ENCODE measurements around the gene TBX15. TPM values are rescaled to one million over a fixed set of nuclear protein-coding genes. Genes with fewer than 3 reads are reported as not detected.
A peak's percentile ranks its signal among the peaks of the same experiment; 100 is the strongest.
"Not testable (repeated sequence)": the region's sequence is repeated elsewhere in the genome, so short reads cannot be mapped to it uniquely, and the experiment has no call there.

Gene TBX15
- total RNA-seq, 1 donor from 2014 or later: 0.43 TPM

DNA sequence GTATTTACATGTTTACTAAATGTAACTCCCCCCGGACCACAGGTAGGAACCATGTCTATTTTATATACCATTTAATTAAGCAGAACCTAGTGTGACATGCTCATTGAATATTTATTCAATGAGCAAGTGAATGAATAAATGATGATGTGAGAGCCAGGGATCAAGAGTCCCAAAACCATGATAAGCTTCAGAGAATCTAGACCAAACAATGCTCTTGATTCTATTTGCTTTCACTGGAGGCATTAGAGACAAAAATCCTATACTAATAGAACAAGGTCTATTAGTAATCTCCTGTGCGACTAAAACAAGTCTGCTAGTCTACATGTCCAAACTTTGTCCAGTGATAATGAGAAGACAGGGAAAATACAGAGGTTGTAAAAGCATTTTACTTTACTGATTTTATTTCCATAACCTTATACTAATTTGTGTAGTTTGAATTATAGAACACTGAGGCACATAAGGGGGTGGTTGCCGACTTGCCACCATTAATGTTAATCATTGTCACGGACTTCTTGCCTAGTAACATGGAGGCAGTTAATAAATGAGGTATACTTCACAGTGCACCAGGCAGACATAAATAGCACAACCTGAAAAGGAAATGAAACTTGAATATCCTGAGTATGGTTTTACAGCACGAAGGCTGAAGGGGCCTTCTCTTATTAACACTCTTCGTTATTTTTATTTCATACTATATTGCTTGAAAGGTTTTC lies 69.8 kb downstream of the TBX15 start:
- ATAC-seq (ENCODE audit: poor library complexity): no peak
- DNase-seq: no peak
- intact Hi-C loops (cut with DNase I): no loop called here

DNA sequence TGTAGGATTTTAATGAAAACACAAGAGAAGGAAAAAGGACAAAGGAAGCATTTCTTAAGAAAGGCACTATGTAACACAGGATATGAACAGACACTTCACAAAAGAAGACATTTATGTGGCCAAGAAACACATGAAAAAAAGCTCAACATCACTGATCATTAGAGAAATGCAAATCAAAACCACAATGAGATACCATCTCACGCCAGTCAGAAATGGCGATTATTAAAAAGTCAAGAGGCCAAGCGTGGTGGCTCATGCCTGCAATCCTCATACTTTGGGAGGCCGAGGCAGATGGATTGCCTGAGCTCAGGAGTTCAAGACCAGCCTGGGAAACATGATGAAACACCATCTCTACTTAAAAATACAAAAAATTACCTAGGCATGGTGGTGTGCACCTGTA lies 71.8 kb downstream of the TBX15 start:
- intact Hi-C loops (cut with DNase I); DNase-seq; ATAC-seq (ENCODE audit: poor library complexity): not testable (repeated sequence)

DNA sequence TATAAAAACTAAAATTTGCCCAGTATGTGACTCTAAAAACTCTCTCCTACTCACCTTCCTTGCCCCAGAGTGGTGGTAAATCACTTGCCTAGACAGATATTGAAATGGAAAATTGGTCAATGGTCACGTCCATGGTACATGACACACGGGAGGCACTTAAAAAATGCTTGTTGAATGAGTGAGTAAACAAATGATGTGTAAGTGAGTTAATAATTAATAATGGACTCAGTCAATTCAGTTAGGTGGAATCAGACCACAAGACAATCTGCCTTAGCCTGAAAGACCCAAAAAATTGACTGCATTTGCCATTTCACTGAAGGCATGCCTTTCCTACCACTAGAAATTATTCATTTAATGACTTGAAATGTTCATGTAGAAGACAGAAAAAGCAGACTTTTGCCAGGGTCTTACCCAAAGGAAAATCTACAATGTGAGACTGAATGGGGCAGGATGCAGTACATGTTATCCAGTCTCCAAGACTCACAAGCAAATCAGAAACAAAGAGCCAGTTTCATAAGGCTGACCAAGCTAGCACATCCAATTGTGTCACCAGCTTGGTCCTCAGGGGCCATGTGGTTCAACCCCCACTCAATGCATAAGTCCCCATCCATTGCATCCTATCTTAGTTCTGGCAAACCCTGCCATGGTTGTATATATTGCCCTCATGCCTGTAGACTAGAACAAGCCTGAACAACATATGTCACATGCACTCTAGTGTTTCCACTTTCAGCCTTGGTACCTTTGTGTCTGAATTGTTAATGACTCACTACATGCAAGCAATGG lies 73.6 kb downstream of the TBX15 start:
- intact Hi-C loops (cut with DNase I): no loop called here
- ATAC-seq (ENCODE audit: poor library complexity) (no peak), DNase-seq (no peak)

DNA sequence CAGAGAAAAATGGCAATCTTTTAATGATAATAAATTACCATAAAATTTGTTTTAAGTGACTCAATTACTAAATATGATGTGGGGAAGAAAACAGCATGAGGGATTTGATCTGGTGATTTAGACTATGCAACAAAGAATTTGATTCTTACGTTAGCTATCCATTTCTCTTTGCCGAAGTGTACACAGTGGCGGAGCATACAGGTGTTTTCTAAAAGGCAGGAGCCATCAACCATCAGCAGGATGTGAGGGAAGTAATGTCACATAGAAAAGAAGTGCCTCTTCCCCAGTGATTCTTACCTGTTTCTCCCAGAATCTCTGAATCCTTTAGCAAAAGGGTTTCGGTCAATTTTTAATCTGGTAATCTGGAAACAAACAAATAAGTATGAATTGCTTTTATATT lies 74.3 kb downstream of the TBX15 start:
- no peak for ATAC-seq (ENCODE audit: poor library complexity)
- intact Hi-C loops (cut with DNase I): no loop called here
- DNase-seq: no peak

DNA sequence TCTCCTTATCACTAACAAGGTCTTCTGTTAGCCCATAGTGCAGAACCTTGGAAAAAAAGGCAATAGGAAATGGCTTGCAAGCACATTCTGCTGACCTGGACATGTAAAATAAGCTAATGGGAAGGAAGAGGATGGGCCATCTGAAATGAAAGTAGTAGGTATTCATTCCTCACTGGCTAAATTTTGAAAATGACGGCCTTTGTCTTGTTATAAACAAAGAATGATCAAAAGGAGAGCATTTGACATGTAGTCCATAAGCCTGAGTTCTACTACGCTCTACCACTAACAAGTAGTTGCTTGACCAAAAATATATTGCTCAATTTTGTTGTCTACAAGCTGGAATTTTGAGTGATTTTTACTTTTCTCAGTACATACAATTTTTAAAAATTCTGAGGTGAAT lies 75.6 kb downstream of the TBX15 start:
- no peak for ATAC-seq (ENCODE audit: poor library complexity)

DNA sequence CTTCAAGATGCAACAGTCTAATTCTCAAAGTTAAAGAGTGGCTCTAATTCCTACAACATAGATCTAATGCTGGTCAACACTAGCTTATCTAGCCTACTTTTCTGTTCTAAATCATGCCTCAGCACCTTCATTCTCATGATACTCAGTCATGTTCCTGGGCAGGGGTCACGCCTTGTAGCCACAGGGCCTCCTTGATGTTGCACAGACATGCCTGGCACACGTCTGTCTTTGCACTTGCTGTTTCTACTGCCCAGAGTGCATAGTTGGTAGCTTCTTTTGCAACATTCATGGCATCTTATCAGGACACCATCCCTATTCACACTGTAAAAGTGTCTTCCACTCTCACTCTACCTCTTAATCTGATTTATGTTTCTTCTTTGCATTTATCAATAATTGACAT lies 76.6 kb downstream of the TBX15 start:
- DNase-seq (no peak), ATAC-seq (ENCODE audit: poor library complexity) (no peak)
- intact Hi-C loops (cut with DNase I): no loop called here

More for the DNA sequence above, 75.6 kb downstream of the TBX15 start:
- intact Hi-C loops (cut with DNase I): no loop called here
- DNase-seq: no peak

DNA sequence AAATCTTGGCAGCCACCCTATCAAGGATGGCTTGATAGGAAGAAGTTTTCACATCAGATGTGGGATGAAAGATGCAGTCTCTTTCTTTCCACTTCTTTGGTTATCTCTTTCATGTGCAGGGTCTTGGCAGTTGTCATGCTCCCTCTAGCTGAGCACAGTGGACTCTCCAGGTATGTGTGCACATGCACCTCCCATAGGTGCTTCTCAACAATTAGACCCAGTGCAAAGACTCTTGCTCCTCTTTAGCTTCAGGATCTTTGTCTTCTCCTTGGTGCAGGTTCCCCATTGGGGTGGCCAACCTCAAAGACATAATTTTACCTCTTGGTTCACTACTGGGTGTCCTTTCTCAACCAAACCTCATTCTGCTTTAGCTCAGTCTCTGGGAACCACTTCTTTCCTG lies 80.7 kb downstream of the TBX15 start:
- no peak for ATAC-seq (ENCODE audit: poor library complexity)
- intact Hi-C loops (cut with DNase I): no loop called here
- DNase-seq: no peak

DNA sequence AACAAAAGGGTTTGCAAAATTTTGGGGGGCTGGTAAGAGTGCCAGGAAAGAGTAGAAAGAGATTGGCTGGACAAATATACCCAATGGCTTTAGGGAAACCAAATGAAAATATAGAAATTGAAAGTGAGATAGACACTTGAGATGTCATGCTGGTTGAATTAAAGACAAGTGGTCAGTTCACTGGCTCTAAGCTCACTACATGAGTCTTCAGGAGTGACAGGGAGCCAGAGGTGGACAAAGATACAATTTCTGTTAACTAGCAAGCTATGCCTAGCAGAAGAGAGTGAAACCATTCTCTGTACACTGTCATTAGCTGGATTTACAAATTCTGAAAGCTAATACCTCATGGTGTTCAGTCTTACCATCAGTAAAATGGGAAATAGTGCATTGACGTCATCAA lies 82.5 kb downstream of the TBX15 start:
- ATAC-seq (ENCODE audit: poor library complexity) (no peak), DNase-seq (no peak)
- intact Hi-C loops (cut with DNase I): no loop called here

DNA sequence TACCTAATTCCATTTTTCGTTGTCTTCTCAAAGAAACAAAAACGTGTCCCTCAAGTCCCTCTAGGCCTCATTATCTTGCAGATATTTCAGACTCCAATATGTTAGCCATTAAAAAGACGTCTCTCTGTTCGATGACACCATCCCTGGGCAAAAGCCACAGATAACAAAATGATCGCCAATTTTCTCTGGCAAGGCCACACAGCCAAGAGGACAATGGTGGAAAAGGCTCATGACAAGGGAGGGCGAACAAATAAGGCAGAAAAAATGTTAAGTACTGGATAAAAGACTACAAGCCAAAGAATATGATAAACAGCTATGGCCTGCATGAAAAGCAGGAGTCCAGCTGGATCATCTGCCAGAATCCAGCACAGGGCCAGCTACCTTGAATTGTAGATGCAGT lies 82.9 kb downstream of the TBX15 start:
- intact Hi-C loops (cut with DNase I): no loop called here
- DNase-seq: no peak
- peak; percentile 68 for ATAC-seq (ENCODE audit: poor library complexity)

DNA sequence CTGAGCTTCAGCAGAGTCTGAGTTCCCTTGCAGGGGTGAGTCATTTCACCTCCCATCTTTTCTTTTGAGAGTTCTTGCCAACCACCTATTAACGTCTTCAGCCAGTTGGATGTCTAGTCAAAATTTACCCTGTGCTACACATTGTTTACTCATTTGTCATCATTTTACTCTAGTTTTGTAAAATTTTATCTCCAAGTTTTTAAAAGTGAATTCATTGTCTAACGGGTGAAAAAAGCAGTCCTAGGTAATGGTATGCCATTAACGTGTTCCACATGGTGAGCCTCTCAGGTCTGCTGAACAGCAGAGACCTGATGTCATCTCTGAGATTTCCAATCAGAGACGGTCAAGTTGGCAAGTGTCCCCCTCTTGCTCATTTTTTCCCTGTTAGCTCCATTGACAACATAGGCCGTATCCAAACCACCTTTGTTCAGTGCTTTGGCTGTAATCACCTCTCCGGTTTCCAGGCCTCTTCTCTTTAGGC lies 85.4 kb downstream of the TBX15 start:
- DNase-seq (no peak), ATAC-seq (ENCODE audit: poor library complexity) (no peak)
- intact Hi-C loops (cut with DNase I): no loop called here

DNA sequence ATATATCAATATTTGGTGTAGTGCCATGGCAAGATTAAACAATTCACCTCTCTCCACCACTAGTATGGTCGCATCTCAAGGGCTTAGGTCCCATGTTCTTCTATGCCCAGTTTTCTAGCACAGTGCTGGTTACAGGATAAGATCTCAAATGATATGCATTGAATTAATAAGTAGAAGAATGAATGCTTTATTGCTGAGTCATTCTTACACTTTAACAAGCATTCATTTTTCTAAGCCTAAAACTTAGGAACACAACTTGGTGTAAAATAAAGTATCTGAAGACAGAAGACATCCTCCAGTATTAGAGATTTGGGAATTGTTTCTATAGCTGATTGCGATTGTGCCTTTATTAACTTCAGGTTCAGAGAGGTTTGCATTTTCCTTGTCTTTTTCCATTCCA lies 85.8 kb downstream of the TBX15 start:
- no peak for ATAC-seq (ENCODE audit: poor library complexity)
- intact Hi-C loops (cut with DNase I): no loop called here
- DNase-seq: no peak

DNA sequence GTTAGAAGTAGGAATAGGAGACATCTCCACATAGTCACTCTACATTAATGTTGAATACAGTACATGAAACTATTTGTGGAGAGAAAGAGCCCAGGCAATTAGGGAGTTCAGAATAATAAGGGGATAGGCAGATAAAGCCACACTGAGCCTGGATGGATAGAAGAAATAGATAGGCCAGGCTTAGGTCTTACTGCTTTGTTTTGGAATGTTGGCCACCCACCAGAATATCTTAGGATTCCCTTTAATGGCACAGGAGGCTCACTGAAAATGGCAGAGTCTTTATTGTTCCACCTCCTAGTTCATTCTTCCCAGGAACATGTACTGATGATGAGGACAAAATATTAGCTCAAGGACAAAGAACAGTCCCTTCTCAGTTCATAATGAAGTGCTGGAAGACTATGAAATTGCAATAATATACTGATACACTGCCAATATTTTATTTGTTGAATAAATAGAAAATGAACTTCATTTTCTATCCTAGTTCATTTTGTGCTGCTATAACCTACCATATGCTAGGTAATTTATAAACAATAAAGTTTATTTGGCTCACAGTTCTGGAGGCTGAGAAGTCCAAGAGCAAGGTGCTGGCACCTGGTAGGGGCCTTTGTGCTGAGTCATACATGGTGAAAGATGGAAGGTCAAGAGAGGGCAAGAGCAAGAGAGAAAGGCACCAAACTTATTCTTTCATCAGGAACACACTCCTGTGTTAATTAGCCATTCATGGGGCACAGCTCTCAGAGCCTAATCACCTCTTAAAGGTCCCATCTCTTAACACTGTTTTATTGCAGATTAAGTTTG lies 87.3 kb downstream of the TBX15 start:
- intact Hi-C loops (cut with DNase I): no loop called here
- ATAC-seq (ENCODE audit: poor library complexity) (no peak), DNase-seq (no peak)

DNA sequence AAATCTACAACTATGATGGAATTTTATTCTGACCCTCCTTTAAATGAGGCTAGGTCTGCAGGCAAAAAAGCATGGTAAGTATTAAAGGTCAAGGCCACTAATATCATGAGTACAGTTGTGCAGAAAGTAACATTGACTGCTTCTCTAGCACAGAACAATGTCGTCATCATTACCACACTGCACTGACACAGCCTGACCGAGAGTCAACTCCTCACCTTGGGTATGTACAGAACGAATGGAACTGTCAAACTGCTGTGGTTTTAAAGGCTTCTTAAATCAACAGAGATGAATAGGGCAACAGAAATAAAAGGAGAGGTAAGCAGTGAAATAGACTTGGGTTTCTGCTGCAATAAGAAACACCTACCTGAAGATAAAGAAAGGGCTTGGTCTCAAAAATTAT lies 88.8 kb downstream of the TBX15 start:
- intact Hi-C loops (cut with DNase I): no loop called here
- no peak for DNase-seq
- ATAC-seq (ENCODE audit: poor library complexity): no peak

DNA sequence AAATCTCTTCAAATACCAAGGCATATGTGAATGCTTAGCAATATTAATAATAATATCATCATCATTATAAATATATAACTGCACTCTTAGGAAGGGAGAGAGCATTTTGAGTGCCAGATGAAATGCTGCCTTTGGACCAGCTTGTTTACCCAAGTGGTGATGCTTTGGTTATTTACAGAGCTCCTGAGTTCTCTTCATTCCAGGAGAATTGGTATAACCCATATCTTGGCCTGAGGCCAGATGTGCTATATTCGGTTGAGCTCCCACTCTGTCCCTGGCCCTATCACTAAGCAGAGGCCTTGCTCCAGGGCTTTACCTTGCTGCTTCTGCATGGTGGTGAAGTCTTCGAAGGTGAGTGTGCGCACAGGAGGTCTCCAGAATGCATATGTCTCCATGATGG lies 89.4 kb downstream of the TBX15 start:
- DNase-seq (no peak), ATAC-seq (ENCODE audit: poor library complexity) (no peak)
- intact Hi-C loops (cut with DNase I): no loop called here

DNA sequence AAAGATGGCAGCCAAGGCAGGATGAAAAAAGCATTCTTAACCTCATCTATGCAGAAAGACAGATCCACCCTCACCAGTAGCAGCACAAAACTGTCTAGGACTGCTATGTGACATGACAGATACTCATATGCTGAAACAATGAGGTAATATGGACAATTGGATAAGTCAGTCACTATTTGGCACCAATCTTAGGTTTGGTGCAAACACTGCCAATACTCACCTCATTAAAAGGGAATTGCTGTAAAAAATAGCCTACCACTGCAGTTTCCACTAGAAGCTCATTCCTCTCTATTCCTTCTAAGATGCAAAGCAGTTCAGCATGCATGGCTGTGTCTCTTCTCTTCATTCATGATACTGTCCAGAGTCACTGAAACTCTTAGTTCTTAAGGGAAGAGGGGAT lies 91.7 kb downstream of the TBX15 start:
- ATAC-seq (ENCODE audit: poor library complexity): no peak
- intact Hi-C loops (cut with DNase I): no loop called here
- DNase-seq: no peak

DNA sequence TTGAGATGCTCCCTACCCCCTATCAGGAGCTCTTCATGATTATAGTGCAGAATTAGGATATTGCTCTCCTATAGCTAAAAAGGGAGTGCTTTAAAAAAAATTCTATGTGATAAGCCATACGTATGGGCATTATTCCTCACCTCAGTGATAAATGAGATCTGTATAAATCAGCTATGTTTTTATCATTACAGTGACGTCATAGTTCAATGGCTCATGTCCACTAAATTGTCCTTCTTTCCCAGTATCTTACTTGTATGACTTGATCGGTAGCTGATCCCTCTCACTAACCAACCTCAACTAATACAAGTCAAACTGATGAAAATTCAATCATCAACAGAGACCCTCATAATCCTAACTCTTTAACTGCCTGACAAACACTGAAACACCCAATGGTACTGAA lies 93.3 kb downstream of the TBX15 start:
- DNase-seq (no peak), ATAC-seq (ENCODE audit: poor library complexity) (no peak)
- intact Hi-C loops (cut with DNase I): no loop called here

DNA sequence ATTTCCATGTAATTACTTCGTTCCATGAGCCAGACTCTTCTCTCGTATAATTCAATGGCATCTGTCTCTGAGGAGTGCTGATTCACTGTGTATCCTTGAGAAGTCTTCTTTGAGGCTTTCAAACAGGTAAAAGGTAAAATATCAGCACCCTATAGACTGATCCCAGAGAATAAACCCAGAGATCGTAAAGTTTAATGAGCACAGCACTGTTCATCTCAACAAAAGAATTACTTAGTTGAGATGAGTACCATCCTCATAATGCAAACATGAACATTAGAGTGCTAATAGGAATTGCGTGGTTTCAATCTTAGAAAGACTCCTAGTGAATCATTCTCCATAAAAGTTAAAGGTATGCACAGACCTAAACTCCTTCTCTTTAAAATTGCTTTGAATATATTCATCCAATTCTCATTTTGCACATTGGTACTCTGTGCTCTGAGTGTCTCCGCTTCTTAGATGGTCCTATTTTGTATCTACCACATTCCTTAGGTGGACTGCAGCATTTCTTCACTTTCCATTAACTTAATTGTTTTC lies 97.2 kb downstream of the TBX15 start:
- DNase-seq (no peak), ATAC-seq (ENCODE audit: poor library complexity) (no peak)
- intact Hi-C loops (cut with DNase I): no loop called here

DNA sequence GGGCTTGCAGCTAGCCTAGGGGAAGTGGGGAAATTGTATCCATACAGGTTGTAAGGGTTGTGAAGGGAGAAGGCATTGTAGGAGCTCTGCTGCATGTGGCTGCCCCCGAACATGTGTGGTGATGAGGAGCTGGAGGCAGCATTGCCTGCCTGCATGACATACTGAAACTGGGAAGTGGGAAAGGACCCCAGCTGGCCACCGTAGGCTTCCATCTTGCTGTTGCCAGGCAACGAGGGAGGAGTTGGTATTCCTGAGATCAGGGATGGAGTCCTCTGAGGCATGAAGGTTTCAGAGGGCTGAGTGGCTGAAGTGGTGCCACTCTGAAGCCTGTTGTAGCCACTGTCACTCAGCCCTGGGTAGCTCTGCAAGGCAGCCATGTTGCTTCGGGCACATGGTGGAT lies 103.2 kb downstream of the TBX15 start:
- DNase-seq (no peak), ATAC-seq (ENCODE audit: poor library complexity) (no peak)
- intact Hi-C loops (cut with DNase I): no loop called here

DNA sequence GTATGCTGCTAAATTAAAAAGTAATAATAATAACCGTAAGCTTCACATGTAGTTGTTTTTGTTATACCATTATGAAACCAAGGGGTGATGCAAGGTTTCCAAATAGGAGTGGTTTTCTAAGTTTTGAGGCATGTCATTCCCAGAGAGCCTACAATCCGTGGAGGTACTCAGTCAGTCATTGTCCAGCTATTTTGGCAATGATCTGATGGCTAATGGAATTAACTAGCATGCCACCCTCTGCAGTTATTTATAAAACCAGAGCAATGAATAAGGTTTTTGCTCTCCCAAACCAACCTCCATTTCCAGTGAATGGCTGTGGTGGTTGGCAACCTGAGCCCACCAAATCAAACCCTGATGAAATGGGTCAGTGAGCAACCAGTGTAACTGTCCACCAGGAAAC lies 106.4 kb downstream of the TBX15 start:
- intact Hi-C loops (cut with DNase I): no loop called here
- no peak for ATAC-seq (ENCODE audit: poor library complexity)
- DNase-seq: no peak
